ENCODE measurements around the gene DAGLA.

Gene DAGLA

DNA sequence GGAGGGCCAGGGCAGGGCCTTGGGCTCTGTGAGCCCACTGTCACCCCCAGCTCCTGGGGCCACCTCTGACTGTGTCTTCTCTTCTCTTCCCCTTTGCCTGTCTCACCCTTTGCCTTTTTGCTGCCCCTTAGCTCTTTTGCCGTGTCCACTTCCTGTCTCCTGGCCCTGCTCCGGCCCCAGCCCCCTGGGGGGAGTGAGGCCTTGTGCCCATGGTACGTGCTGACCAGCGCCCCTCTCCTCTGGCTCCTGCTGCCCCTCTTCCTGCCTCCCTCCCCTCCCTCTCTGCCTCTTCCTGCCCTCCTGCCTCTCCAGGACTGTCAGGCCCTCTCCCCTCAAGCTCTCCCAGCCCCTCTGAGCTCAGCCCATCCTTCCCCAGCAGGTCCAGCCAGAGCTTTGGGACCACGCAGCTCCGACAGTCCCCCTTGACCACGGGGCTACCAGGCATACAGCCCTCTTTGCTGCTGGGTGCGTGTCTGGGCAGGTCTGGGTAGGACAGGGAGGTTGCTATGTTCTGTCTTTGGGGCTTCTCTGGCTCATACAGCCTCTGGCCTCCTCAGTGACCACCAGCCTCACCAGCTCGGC, 100.5 kb downstream of the DAGLA start:
- DNase-seq: no peak

- DNase-seq: no peak
Measured at GRCh38 chr11:61781585-61781984, 101.4 kb downstream of the DAGLA start.

DNA sequence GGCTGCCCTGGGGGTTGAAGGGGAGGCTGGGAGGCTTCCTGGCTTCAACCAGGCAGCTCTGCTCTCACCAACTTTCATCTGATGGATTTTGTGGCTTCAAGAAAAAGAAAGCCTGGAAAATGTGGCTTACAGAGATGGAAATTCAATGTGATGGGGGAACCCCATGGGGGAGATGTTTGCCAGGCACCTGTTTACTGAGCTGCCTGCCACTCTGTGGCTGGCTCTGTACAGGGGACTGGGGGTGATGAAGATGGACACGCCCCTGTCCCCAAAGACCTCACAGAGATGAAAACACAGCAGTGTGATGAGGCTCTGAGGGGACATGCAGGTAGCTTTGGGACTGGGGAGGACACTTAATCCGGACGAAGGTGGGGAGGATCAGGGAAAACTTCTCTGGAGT, 102.1 kb downstream of the DAGLA start:
- no peak for DNase-seq

DNA sequence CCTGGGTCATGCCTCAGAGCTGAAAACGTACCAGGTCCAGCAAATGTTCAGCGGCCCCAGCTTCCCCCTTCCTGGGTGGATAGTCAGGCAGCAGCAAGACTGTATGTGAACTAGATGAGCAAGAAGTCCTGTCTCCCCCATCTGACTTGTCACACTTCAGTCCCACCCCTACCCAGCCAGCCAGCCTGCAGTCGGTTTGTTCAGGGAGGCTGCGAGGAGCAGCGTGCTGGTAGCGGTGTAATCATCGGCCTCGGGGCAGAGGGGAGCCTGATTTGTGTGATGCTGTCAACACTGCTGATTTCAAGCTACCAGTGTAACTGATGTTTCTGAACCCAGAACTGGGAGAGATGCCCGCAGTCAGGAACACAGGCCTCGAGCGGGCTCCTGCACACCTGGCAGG, 102.7 kb downstream of the DAGLA start:
- no peak for DNase-seq

DNA sequence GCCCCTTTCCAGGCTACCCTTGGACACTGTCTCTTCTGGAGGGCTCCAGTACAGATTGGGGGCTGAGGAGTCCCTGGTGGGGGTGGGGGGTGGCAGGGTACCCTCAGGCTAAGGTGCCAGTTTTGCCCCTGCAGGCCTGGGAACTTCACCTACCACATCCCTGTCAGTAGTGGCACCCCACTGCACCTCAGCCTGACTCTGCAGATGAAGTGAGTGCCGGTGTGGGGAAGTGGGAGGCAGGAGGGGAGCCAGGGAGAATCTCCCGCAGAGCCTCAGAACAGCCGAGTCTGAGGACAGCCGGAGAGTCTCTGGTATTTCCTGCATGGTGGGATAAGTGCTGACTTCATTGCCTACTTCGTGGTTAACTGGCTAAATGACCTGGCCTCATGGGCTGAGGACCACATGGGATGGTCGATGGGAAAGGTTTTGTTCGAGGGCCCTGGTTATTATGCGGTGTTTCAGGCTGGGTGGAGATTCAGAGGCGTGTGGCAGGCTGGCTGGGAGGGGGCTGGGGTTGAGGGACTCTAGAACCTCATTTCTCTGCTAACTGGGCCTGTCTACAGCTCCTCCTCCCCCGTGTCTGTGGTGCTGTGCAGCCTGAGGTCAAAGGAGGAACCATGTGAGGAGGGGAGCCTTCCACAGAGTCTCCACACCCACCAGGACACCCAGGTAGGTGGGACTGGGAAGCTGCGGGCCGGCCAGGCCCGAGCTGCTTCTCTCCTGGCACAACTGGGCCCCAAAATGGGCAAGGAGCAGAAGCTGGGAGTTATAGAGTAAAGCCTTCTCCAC, 103.7 kb downstream of the DAGLA start:
- no peak for DNase-seq

GRCh38 chr11:61784506-61784805, 104.3 kb downstream of the DAGLA start:
- DNase-seq: no peak

DNA sequence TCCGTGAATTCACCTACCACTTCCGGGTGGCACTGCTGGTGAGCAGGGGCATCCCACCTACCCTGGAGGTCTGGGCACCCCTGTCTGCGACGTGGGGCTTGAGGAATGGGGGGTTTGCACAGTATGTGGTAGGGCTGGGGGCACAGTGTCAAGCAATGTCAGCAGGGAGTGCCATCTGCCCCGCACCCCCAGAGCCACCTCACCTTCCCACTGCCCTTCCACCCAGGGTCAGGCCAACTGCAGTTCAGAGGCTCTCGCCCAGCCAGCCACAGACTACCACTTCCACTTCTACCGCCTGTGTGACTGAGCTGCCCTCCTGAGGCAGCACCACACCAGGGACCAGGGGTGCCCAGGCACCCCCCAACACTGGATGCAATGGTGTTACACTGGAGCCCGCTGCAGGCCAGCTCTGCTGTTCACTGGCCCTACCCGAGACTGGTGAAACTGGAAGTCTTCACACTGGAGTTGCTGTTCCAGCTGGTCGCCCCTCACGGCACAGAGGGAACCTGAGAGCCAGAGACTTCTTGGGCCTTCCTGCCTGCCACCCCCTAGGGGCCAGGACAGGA, 105.7 kb downstream of the DAGLA start:
- no peak for DNase-seq

- peak in 1 of 5 donors; percentile 23 for DNase-seq
Measured at GRCh38 chr11:61787928-61788491, 107.8 kb downstream of the DAGLA start.

GRCh38 chr11:61791737-61792309, 111.6 kb downstream of the DAGLA start:
- peak in 2 of 5 donors; percentile 38 to 58 for DNase-seq

- peak; percentile 73 to 92 (median 82) for DNase-seq
Measured at GRCh38 chr11:61792310-61793082, 112.3 kb downstream of the DAGLA start, which contains the start of the genes FEN1 and TMEM258. Gene FEN1, plus strand, starts transcription at chr11:61792911. Its CDS starts 2,451 bp downstream, at chr11:61795362. Gene TMEM258, minus strand, starts transcription at chr11:61792599. Its CDS starts 41 bp downstream, at chr11:61792558.

DNA sequence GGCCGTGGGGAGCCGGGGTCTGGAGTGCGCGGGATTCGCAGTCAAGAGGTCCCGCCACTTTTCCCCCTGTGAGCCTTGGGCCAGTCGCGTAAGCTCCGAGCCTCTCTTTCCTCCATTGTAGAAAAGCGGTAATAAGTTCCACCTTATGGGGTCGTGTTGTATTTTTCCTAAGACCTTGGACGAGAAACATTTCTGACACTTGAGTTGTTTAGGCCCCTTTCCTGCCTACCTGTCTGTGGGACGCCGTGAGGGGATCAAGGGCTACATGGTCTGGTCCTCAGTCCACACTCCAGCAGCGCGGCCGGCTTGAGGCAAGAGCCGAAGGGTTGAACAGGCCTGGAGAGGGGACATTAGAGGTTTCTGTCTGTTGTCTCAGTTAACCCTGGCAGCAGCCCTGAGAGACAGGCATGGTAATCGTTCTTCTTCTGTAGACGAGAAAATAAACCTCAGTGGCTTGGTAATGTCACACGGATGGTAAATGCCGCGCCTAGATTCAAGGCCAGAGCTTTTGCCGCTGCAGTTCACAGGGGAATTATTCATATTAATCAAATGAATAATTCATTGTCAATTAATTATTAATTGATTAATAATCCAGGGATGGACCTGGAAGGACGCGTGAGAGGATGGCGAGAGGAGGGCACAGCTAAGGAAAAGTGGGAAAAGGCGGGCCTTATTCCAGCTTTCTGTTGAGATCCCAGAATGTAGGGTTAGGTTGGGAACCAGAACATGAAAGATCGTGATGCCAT, 113.1 kb downstream of the DAGLA start:
- DNase-seq: no peak

DNA sequence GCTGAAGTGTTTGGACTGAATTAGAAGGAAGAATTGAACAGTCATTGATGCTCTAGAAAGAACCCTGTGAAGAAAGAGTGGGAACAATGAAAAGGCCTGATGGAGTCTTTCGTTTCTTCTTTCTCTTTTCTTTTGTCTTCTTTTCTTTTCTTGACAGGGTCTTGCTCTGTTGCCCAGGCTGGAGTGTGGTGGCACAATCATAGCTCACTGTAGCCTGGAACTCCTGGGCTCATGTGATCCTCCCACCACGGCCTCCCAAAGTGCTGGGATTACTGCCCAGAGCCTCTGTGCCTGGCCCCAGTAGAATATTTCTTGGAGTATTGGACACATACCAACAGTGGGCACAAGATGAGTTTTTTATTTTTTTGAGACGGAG, 113.6 kb downstream of the DAGLA start:
- DNase-seq: no peak

- no peak for DNase-seq
Measured at GRCh38 chr11:61794579-61794978, 114.4 kb downstream of the DAGLA start.

GRCh38 chr11:61795459-61795858, 115.3 kb downstream of the DAGLA start:
- DNase-seq: no peak

DNA sequence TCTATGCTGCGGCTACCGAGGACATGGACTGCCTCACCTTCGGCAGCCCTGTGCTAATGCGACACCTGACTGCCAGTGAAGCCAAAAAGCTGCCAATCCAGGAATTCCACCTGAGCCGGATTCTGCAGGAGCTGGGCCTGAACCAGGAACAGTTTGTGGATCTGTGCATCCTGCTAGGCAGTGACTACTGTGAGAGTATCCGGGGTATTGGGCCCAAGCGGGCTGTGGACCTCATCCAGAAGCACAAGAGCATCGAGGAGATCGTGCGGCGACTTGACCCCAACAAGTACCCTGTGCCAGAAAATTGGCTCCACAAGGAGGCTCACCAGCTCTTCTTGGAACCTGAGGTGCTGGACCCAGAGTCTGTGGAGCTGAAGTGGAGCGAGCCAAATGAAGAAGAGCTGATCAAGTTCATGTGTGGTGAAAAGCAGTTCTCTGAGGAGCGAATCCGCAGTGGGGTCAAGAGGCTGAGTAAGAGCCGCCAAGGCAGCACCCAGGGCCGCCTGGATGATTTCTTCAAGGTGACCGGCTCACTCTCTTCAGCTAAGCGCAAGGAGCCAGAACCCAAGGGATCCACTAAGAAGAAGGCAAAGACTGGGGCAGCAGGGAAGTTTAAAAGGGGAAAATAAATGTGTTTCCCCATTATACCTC, 115.8 kb downstream of the DAGLA start:
- no peak for DNase-seq
